ENCODE results near the gene CRYBG1. TPM values are rescaled to one million over a fixed set of nuclear protein-coding genes. Genes with fewer than 3 reads are reported as not detected.

The CRYBG1 gene
- total RNA-seq, 1 experiment from 2014 or later: 10.2 TPM

DNA sequence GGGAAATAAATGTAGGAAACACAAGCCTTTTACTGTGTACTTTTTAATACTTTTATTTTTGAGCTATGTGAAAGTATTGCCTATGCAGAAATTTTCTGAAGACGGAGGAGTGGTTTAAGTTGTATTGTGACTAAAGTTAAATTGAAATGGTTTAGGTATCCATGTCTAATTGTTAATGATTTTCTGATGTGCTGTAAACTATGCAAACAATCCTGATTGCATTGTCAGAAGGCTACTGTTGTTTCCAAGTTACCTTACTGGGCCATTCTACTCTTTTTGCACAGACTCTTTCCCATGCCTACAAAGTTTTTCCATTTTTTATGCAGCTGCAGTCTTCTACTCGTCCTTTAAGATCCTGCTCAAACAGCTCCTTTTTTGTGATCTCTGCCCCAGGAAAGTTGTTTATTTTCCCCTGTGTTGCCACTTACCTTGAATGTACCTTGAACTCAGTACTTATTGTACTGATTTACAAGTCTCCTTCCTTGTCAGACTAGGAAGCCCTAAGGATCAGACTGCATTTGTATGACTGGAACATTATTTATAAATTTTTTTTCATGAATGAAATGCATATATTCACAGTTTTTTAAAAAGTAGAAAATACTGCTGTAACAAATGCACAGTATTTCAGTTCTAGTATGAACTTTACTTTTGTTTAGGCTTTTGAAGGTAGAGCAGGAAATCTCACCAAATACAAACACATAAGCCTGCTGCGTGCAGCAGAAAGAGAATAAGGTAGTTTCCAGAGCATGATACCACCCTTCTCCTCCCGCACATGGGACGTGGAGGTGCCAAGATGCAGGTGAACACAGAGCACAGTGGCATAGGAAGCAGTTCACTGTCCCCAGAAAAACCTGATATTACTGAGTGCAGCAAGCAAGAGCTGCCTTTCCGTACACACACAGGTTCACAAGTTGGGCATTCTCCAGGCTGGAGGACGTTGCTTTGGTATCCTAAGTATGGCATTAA is 97.8 kb downstream of the CRYBG1 start:
- DNase-seq (ENCODE audit: low spot score): no peak

DNA sequence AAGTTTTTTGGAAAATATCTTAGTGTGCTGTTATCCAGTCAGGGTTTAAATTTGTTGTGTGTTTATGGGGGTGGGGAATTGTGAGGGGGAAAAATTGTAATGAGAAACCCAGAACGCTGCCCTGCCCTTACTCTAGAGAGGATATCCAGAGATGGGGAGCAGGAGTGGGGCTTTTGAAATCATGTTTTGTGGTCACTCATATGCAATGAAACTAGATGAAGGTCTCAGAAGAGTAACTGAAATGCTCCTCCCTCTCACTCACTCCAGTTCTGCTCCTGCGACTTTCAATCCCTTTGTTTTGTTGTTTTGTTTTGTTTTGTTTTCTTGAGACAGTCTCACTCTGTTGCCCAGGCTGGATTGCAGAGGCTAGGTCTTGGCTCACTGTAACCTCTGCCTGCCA is 100.0 kb downstream of the CRYBG1 start:
- DNase-seq (ENCODE audit: low spot score): no peak

DNA sequence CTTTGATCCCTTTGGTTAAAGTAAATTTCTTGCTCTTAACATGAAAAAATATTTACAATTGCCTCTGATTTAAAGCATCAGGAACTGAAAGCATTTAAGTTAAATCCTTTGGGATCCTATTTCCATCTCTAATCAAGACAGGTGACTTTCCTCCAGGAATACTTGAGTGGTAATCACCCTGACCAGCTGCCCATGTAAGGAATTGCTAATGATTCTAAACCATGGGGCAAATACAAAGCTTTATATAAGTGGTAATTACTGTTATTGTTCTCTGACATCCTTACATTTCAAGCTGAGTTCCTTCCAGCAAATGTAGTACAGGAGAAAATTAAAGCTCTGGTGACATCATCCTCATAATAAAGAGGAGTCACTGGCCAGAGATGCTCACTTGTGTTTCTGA is 100.6 kb downstream of the CRYBG1 start:
- no peak for DNase-seq (ENCODE audit: low spot score)

DNA sequence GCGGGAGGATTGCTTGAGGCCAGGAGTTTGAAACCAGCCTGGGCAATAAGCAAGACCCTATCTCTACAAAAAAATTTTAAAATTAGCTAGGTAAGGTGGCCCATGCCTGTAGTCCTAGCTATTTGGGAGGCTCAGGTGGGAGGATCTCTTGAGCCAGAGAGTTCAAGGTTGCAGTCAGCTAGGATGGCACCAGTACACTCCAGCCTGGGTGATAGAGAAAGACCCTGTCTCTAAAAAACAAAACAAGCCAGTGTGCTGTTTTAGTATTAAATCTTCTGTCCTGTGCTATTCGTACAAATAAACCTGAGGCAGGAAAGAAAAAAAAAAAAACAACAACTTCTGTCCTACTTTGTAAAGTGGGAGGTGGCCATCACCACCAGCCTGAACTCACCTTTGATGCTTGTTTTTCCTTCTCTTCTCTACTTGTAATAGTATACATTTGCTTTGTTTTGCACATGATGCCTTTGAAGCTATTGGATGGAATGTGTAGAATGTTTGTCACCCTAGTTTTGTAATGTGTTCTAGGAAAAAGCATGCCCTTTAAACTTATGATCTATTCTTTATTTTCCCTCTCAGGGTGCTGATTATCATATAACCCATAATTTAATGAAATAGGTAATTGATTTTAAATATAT is 102.5 kb downstream of the CRYBG1 start:
- DNase-seq (ENCODE audit: low spot score): no peak

DNA sequence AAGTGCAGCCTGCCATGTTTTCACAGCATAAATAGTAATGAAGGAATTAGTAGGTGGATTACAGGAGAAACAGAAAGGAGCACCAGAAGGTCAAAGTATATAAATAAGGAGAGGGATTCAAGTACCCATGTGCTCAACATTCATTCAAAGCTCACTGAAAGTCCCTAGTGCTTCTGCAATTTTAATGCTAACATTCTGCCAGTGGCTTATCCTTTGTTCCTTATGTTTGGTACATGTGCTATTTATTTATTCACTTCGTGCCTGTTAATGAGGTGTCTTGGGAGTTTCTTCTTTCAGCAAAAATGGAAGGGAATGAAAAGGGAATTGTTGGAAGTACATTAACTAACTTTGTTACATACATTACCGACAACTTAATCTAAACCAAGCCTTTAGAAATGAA is 105.7 kb downstream of the CRYBG1 start:
- no peak for DNase-seq (ENCODE audit: low spot score)

DNA sequence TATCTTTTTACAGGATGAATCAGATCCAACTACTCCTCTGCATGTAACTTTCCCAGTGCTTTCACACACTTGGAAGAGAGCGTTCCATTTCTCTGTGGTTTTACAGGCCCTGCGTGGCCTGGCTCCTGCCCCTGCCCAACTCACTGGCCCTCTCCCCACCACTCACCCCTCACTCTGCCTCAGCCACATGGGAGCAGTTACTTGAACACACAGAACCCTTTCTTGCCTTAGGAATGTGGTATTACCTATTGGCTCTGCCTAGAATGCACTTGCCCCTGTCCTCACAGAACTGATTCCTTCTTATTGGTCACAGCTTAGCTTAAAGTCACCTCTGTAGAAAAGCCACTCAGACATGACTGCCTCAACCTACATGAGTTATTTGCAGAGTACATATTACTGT is 108.4 kb downstream of the CRYBG1 start:
- no peak for DNase-seq (ENCODE audit: low spot score)

DNA sequence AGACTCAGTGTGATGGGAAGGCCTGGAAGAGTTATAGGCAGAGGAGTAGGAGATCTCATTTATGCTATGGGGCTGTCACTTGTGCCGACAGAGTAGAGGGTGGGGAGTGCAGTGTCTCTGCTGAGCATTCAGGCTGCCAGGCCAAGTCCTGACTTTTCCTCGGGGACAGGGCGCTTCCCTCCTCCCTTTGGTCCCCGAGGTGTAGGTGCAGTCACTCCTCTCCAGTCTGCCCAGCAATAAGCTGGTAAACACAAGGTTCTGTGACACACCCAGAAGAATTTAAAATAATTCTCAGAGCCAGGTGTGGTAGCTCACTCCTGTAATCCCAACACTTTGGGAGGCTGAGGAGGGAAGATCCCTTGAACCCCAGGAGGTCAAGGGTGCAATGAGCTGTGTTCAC is 109.4 kb downstream of the CRYBG1 start:
- no peak for DNase-seq (ENCODE audit: low spot score)

DNA sequence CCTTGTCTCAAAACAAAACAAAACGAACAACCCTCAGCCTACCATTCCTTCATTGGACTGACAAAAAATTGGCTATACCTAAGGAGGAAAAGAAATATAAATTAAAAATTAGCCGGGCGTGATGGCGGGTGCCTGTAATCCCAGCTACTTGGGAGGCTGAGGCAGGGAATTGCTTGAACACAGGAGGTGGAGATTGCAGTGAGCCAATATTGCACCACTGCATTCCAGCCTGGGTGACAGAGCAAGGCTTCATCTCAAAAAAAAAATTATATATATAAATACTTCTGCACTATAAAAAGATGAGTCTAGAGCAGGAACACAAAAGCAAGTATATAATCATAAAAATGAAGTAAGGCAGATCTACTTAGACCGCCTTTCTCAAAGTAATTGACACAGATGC is 109.8 kb downstream of the CRYBG1 start:
- DNase-seq (ENCODE audit: low spot score): no peak

DNA sequence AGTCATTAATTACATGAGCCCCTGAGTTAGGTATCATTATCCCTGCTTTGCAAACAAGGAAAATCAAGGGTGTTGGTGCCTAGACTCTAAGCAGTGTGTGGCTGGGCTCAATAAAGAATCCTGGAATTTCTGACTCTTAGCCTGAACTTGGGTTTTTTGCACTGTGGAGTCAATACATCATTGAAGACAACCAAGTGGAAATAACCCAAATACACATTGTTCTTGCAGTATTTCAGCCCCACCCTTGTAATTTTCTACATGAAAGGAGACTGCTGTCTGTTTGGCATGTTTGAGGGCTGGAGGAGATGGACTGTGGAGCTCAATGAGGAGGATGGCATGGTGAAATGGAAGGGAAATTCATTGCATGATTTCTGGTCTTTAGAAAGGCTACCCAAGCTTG is 110.3 kb downstream of the CRYBG1 start:
- DNase-seq (ENCODE audit: low spot score): no peak

DNA sequence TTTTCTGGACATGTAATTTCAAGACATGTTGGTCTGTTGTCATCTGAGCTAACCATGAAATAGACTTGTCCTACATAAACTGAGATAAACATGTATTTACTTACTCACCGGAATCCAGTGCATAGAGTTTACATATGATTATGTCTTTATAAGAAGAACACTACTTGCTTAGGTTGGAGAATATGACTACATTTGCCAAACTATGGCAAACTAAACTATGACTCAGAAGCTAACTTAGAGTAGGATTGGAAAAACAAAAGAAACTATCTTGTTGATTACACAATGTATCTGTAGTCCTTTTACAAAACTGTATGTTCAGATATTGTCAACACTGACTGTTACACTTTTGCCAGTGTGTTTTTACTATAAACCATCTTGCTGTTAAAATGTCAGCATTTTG is 113.3 kb downstream of the CRYBG1 start:
- DNase-seq (ENCODE audit: low spot score): peak; percentile 10

DNA sequence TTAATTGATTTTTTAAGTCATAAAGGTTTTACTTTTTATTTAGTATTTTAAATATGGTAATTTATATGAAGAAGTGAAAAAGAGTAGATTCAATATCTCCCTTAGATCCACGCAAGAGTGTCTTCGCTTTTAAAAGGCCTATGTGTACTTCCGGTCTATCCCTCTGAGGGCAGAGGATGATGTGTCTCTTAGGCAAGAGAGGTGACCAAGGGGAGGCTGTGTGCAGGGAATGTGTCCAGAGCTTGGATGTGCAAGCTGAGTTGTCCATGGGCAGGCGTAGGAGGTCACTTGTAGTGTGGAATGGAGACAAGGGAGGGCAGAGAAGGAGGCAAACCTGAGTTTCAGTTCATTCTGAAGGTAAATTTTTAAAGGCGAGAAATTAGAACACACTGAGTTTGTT is 113.9 kb downstream of the CRYBG1 start:
- no peak for DNase-seq (ENCODE audit: low spot score)

DNA sequence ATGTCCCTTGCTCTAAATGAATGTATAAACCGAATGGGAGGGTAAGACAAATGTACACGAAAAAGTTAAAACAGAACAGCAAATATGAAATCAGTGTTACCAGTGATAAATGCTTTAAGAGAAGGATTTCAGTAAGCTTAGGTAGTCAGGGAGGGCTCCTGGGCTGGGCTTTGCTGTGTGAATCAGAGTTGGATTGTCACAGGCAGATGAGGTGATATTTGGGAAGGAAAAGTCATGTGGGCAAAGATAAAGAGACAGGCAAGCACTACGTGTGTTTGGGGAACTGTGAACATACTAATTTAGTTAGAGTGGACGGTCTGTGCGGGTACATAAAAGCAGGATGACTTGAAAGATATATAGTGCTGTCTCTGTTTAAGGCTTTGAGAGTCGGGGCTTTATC is 114.8 kb downstream of the CRYBG1 start:
- no peak for DNase-seq (ENCODE audit: low spot score)

DNA sequence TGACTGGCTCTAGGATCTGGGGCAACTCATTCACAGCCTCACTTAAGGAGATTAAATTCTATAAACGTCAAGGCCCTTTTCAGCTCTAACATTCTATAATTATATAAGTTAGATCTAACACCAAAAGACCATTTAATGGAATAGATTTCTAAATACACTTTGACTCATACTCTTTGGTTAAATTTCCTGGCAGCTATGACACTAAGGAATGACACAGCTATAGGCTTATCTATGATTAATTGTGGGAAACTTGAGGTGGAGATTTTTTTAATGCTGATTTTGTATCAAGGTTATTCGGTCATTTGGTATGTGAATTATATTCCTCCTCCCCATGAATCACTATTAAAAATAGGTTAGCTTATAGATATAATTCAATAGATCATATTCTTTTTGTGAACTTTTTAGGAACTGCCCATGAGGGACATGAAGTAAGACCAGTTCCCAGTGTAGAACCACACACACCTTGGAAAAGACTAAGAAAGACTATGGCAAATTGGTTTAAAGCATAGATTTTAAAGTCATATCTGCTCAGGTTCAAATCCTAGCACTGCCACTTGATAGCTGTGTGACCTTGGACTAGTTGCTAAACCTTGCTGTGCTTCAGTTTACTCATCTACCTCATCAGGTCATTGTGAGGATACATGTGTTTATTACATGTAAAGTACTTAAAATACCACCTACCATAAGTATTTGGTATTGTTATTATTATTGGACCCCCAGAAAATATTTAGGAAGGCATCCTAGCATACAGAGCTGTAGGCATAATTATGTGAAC is 116.0 kb downstream of the CRYBG1 start:
- peak; percentile 6 for DNase-seq (ENCODE audit: low spot score)

DNA sequence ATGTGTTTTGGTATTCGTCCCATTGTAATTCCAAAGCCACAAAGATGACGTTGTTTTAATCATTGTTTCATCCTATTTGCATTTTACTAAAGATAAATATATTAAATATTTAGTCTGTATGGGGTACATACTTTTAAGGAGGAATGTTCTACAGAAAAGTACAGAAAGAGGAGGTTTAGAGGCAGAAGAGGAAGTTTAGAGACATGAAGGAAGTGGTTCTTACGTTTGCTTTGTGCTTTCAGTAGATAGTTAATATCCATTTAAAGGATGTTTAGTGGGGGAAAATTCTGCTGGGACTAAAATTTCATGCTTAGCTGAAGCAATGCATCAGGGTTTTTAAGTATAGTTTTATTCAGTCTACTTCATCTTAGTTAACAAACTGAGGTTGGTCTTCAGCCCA is 116.6 kb downstream of the CRYBG1 start:
- DNase-seq (ENCODE audit: low spot score): no peak

DNA sequence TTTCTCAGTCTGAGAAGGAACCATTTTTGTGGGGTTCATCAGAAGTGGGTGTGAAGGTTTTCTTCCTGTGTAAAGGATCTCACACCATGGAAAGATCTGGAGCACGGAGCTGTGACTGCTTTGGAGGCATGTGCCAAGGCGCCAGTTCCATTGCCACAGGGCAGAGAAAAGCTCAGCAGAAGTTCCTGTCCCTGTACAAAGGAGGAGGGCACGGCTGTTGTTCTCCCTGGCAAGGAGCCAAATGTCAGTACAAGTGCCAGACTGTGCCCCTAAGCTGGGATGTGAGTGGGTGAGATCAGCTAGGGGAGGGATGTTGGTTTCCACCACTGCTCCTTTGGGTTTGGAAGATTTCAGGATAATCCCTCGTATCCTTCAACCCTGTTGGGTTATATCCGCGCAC is 117.3 kb downstream of the CRYBG1 start:
- peak; percentile 8 for DNase-seq (ENCODE audit: low spot score)

DNA sequence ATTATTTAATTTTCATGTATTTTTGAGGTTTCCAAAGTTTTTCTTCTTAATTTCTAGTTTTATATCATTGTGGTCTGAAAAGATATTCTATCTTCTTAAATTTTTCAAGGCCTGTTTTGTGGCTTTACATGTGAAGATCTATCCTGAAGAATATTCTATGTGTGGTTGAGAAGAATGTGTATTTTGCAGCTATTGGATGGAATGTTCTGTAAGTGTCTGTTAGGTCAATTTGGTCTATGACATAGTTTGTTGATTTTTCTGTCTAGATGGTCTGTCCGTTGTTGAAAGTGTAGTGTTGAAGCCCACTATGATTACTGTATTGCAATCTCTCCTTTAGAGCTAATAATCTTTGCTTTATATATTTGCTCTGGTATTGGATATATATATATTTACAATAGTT is 125.7 kb downstream of the CRYBG1 start:
- DNase-seq (ENCODE audit: low spot score): no peak

DNA sequence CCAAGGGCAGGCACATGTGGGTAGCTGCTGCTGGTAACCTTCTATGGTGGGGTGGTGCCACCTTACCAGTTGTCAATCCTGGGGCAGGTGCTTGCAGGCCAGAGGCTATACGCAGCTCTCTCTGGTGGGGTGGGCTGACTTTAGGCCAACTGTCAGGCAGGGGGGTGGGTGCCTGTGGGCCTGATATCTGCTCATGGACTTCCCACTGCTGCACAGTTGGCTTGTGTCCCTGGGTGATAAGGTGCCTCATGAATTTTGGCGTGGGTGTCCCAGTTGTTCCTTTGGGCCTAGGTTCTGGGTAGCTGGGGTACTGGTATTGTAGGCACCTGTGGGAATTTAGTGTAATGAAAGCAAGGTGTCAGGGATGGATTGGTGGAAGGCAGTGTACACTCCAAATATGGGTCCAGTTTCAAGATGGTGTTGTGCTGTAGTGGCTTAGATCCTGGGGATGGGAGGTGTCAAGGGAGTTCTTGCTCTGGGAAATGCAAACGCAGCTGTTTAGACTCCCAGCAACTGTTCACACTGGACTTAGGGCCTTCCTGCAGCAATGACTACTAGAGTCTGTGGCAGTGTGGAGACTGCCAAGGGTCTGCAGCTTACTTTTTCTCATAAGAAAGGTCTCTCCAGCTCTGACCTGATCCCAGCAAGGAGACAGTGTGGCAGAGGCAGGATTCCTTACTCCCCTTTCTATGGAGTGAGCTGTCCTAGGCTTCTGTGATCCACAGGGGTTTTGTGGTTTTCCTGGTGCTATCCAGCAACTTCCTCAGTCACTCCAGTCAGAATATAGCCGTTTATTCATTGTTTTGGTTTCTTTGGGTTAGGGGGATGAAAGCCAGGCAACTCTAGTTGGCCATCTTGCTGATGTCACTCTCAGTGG is 128.2 kb downstream of the CRYBG1 start:
- no peak for DNase-seq (ENCODE audit: low spot score)

DNA sequence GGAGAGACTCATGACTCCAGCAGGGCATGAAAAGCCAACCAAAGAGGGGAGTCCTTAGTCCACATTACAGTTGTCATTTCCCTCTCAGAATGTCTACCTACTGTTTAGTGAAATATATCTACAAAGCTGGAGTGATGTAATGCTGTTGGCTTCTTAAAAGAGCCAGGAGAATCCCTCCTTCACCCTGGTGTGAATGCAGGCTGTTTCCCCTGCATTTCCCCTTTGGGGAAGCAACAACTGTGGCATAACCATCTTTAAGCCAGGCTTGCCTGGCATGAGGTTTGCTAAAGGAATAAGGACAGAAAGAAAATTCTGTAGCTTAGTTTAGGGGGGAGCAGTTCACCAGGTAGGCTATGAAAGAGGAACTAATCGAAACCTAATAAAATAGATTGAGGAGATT is 129.5 kb downstream of the CRYBG1 start:
- no peak for DNase-seq (ENCODE audit: low spot score)

DNA sequence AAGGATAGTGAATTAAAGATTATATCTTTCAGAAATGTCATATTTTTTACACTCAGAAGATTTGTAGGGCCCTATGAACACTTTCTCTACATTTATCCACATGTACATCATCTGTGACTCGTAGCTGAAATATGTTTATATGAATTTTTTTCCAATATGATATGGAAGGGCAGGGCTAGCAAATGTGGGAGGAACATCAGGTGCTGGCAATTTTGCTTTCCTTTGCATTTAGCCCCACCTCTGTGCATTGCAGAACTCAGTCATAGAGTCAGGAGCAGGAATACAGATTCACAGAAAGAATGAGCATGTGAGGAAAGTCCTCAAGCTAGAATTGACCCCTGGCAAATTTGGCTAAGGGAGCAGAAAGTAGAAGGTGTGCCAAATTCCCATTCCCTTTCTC is 129.9 kb downstream of the CRYBG1 start:
- DNase-seq (ENCODE audit: low spot score): no peak

DNA sequence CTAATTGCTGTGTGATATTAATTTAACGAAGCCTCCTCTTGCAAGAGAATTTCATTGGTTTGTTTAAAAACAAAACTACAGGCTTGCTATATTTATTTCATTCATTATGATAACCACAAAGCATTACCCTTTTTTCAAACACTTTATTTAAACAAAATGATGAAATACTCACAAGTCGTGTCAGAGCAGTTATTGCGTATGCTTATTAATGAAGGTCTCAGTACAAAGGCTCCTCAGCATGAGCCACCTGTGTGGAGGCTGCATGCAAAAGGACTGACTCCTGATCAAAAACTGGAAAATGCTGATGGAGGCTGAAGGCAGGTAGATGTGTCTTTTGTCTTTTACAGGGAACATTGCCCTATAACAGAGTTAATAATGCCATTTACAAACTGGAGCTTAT is 130.5 kb downstream of the CRYBG1 start:
- DNase-seq (ENCODE audit: low spot score): no peak

DNA sequence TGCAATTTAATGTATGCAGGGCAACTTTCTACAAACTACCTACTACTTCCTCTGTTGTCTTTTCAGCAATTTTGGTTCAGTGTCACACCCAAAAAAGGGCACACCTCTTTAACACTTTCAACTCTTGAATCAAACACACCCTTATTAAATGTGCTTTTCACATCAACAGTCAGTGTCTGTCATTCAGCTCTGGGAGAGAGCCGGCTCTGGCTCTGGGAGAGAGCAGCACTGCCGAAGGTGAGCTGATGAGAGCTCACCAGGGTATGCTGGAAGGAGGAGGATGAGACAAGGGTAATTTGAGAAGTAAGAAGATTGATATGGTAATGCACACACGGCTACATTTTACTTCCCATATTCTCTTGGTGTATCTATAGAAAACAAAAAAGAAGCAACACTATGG is 134.5 kb downstream of the CRYBG1 start:
- DNase-seq (ENCODE audit: low spot score): no peak

DNA sequence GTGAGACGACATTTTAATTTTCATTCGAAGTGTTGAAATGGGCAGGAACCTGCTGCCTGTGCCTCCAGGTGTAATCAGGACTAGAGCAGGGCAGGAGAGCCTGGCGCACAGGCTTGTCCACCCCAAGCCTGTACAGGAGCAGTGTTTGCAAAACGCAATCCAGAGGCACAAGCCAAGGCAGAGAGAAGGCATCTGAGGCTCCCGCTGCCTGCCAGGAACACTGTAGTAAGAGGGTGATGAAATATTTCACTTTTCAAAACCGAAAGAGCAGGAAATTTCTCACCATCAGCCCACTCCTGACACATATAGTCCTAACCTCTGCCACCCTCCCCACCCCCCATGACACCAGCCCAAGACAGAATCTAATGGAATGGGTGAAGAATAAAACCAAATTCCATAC is 136.3 kb downstream of the CRYBG1 start:
- DNase-seq (ENCODE audit: low spot score): no peak
